ENCODE results near the gene FGD6.

Gene FGD6

DNA sequence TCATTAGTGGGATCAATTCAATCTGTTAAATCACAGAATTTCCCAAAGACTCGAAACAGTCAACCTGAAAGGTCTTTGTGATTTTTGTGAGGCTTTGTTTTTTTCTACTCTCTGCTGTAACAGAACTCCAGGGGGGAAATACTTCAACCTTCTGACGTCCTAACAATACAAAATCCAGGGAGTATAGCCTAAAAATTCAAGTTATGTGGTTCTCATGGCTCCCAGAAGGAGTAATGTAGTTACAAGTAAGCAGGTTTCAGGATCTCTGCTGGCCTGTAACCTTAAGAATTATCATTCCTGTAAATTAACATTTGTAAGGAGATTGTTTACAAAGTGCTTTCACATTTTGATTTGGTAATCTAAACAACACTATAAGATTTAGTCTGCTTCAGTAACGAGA is 40.3 kb upstream of the FGD6 start:
- H3K4ac ChIP-seq (ENCODE audit: low read length): no peak overlapping the region
- no peaks in the 10 kb centered on the region for H3K4me1 ChIP-seq (ENCODE audit: control insufficient read depth in 2 of 2, insufficient read depth in 1 of 2, low read depth in 1 of 2, low read length in 2 of 2)
- no peak overlapping the region for H3K14ac ChIP-seq (ENCODE audit: low read length)
- no peak for DNase-seq (ENCODE audit: low spot score)
- H4K8ac ChIP-seq (ENCODE audit: low read depth, low read length): no peak overlapping the region
- H2BK5ac ChIP-seq (ENCODE audit: low read length): no peak overlapping the region
- H3K9me3 ChIP-seq (replicated peaks in 1 of 2; ENCODE audit: control insufficient read depth in 2 of 2, insufficient read depth in 1 of 2, low read depth in 1 of 2, low read length in 2 of 2): no peaks in the 10 kb centered on the region
- H2AFZ ChIP-seq (ENCODE audit: low read length): no peak overlapping the region
- no peak overlapping the region for H4K91ac ChIP-seq (ENCODE audit: low read depth, low read length, poor library complexity)
- no peak overlapping the region for H2AK5ac ChIP-seq (ENCODE audit: low read depth, low read length)
- WGBS, 2 donors (ENCODE audit: extremely low coverage in 2 of 2, insufficient read length in 2 of 2, insufficient replicate concordance in 1 of 2): no CpG with 5 or more reads among the region's 3 CpGs
- H3K27ac ChIP-seq (replicated peaks; ENCODE audit: low read length): no peak overlapping the region
- H3K36me3 ChIP-seq (replicated peaks in 1 of 2; ENCODE audit: control insufficient read depth in 2 of 2, insufficient read depth in 2 of 2, low read length in 2 of 2): peaks cover 2 to 99% of the 10 kb centered on the region in 2 donors
- no peak overlapping the region for H3K23ac ChIP-seq (ENCODE audit: low read depth, low read length, poor library complexity)
- H3K18ac ChIP-seq (ENCODE audit: low read length): no peak overlapping the region
- no peak overlapping the region for H2BK15ac ChIP-seq (ENCODE audit: low read length)
- no peak overlapping the region for H3K4me3 ChIP-seq (ENCODE audit: low read length in 2 of 2)
- H3K9ac ChIP-seq (ENCODE audit: low read depth, low read length, poor library complexity): no peak overlapping the region
- no peak overlapping the region for H2BK120ac ChIP-seq (ENCODE audit: low read depth, low read length)
- no peaks in the 10 kb centered on the region for H3K79me1 ChIP-seq (ENCODE audit: low read depth, low read length)
- no peak overlapping the region for H3K4me2 ChIP-seq (ENCODE audit: insufficient read depth, low read length, poor library complexity, severe bottlenecking)
- no peak overlapping the region for H2BK12ac ChIP-seq (ENCODE audit: low read length)
- no peaks in the 10 kb centered on the region for H3K27me3 ChIP-seq (ENCODE audit: control insufficient read depth in 3 of 3, insufficient read depth in 3 of 3, low read depth in 1 of 3, low read length in 3 of 3)

DNA sequence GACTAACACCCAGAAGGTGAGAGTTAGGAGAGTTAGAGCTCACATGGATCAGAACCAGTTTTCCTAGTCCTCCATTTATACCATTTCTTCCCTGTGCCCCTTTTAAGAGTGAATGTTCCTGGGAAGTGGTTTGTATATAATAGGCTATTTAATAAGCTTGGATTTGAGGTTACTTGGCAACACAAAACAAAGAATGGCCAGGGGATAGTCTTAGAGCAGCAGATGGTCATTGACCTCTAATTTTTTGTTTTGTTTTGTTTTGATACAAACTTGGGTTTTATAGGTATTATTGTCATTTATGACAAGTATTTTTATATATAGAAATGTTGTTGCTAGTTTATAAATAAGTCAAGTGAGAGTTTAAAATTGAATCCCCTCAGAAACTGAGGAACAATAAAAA is 36.1 kb upstream of the FGD6 start:
- no peak overlapping the region for H2BK120ac ChIP-seq (ENCODE audit: low read depth, low read length)
- no peak overlapping the region for H3K9ac ChIP-seq (ENCODE audit: low read depth, low read length, poor library complexity)
- H3K14ac ChIP-seq (ENCODE audit: low read length): no peak overlapping the region
- H3K18ac ChIP-seq (ENCODE audit: low read length): no peak overlapping the region
- H3K9me3 ChIP-seq (replicated peaks in 1 of 2; ENCODE audit: control insufficient read depth in 2 of 2, insufficient read depth in 1 of 2, low read depth in 1 of 2, low read length in 2 of 2): no peaks in the 10 kb centered on the region
- H2BK15ac ChIP-seq (ENCODE audit: low read length): no peak overlapping the region
- no peak overlapping the region for H2AK5ac ChIP-seq (ENCODE audit: low read depth, low read length)
- peaks cover 0 to 4% of the 10 kb centered on the region in 2 donors for H3K4me1 ChIP-seq (ENCODE audit: control insufficient read depth in 2 of 2, insufficient read depth in 1 of 2, low read depth in 1 of 2, low read length in 2 of 2)
- no peak overlapping the region for H3K4me3 ChIP-seq (ENCODE audit: low read length in 2 of 2)
- no peak overlapping the region for H4K91ac ChIP-seq (ENCODE audit: low read depth, low read length, poor library complexity)
- H3K4me2 ChIP-seq (ENCODE audit: insufficient read depth, low read length, poor library complexity, severe bottlenecking): no peak overlapping the region
- no peak for DNase-seq (ENCODE audit: low spot score)
- H2AFZ ChIP-seq (ENCODE audit: low read length): no peak overlapping the region
- no peak overlapping the region for H3K27ac ChIP-seq (replicated peaks; ENCODE audit: low read length)
- no peak overlapping the region for H2BK5ac ChIP-seq (ENCODE audit: low read length)
- no peak overlapping the region for H4K8ac ChIP-seq (ENCODE audit: low read depth, low read length)
- H2BK12ac ChIP-seq (ENCODE audit: low read length): no peak overlapping the region
- H3K79me1 ChIP-seq (ENCODE audit: low read depth, low read length): no peaks in the 10 kb centered on the region
- no peak overlapping the region for H3K4ac ChIP-seq (ENCODE audit: low read length)
- peaks cover 2 to 68% of the 10 kb centered on the region in 2 donors for H3K36me3 ChIP-seq (replicated peaks in 1 of 2; ENCODE audit: control insufficient read depth in 2 of 2, insufficient read depth in 2 of 2, low read length in 2 of 2)
- H3K23ac ChIP-seq (ENCODE audit: low read depth, low read length, poor library complexity): no peak overlapping the region
- H3K27me3 ChIP-seq (ENCODE audit: control insufficient read depth in 3 of 3, insufficient read depth in 3 of 3, low read depth in 1 of 3, low read length in 3 of 3): no peaks in the 10 kb centered on the region

DNA sequence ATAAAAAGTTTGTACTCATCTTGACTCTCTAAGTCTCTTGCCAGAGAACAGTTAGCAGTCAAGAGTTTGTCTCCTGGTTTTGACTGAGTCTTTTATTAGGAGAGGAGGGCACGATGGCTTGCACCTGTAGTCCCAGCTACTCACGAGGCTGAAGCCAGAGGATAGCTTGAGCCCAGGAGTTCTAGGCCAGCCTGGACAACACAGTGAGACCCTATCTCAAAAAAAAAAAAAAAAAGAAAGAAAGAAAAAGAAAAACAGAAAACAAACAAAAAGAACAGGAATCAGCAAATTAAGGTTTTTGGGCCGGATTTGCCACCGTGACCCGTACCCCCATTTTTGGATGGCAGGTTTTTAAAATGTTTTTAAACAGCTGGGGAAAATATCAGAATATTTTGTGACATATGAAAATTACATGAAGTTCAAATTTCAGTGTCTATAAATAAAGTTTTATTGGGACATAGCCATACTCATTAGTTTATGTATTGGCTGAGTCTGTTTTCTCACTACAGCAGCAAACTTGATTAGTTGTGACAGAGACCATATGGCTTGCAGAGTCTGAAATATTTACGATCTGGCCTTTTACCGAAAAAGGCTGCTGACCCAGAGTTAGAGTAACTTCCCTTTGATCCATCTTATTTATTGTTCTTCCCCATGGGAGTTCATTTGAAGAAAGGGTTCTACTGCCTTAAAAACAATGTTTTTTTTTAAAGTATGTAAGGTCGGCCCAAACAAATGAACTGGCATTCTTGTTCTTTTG is 31.5 kb upstream of the FGD6 start:
- DNase-seq (ENCODE audit: low spot score): no peak
- Histone ChIP-seq H3K9me3 (replicated peaks in 1 of 2; ENCODE audit: control insufficient read depth in 2 of 2, insufficient read depth in 1 of 2, low read depth in 1 of 2, low read length in 2 of 2) (no peaks in the 10 kb centered on the region), H4K8ac (ENCODE audit: low read depth, low read length) (no peak overlapping the region), H3K27me3 (ENCODE audit: control insufficient read depth in 3 of 3, insufficient read depth in 3 of 3, low read depth in 1 of 3, low read length in 3 of 3) (no peaks in the 10 kb centered on the region), H3K79me1 (ENCODE audit: low read depth, low read length) (no peaks in the 10 kb centered on the region), H2AK5ac (ENCODE audit: low read depth, low read length) (no peak overlapping the region), H3K27ac (replicated peaks; ENCODE audit: low read length) (no peak overlapping the region), H3K9ac (ENCODE audit: low read depth, low read length, poor library complexity) (no peak overlapping the region), H3K4ac (ENCODE audit: low read length) (no peak overlapping the region), H2BK120ac (ENCODE audit: low read depth, low read length) (no peak overlapping the region), H3K18ac (ENCODE audit: low read length) (no peak overlapping the region), H3K23ac (ENCODE audit: low read depth, low read length, poor library complexity) (no peak overlapping the region), H2BK15ac (ENCODE audit: low read length) (no peak overlapping the region), H4K91ac (ENCODE audit: low read depth, low read length, poor library complexity) (no peak overlapping the region), H3K14ac (ENCODE audit: low read length) (no peak overlapping the region), H2BK5ac (ENCODE audit: low read length) (no peak overlapping the region), H3K4me2 (ENCODE audit: insufficient read depth, low read length, poor library complexity, severe bottlenecking) (no peak overlapping the region), H2AFZ (ENCODE audit: low read length) (no peak overlapping the region), H3K36me3 (replicated peaks in 1 of 2; ENCODE audit: control insufficient read depth in 2 of 2, insufficient read depth in 2 of 2, low read length in 2 of 2) (peaks cover under 1 to 39% of the 10 kb centered on the region in 2 donors), H3K4me1 (ENCODE audit: control insufficient read depth in 2 of 2, insufficient read depth in 1 of 2, low read depth in 1 of 2, low read length in 2 of 2) (peaks cover 0 to 4% of the 10 kb centered on the region in 2 donors), H3K4me3 (ENCODE audit: low read length in 2 of 2) (no peak overlapping the region), H2BK12ac (ENCODE audit: low read length) (no peak overlapping the region)
- no CpG with 5 or more reads among the region's 8 CpGs for WGBS, 2 donors (ENCODE audit: extremely low coverage in 2 of 2, insufficient read length in 2 of 2, insufficient replicate concordance in 1 of 2)

DNA sequence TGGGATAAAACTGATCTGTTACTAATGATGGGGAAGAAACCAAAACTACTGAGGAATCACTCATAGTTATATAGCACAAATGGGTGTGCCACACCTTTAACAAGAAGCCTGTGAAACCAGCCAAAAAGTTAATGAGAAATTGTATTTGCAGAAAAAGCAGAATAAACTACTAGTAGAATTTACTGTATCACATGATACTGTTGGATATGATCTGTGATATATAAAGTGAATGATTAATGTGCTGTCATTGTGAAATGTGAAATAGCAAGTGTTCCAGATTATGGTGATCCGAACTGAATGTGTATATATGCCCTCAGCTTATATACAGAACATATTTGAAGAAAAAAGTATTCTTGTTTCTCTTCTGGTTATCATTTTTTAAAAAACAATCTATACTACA is 30.8 kb upstream of the FGD6 start:
- no CpG with 5 or more reads among the region's 1 CpG for WGBS, 2 donors (ENCODE audit: extremely low coverage in 2 of 2, insufficient read length in 2 of 2, insufficient replicate concordance in 1 of 2)
- Histone ChIP-seq H3K23ac (ENCODE audit: low read depth, low read length, poor library complexity) (no peak overlapping the region), H2AFZ (ENCODE audit: low read length) (no peak overlapping the region), H4K8ac (ENCODE audit: low read depth, low read length) (no peak overlapping the region), H2AK5ac (ENCODE audit: low read depth, low read length) (no peak overlapping the region), H3K27ac (replicated peaks; ENCODE audit: low read length) (no peak overlapping the region), H2BK120ac (ENCODE audit: low read depth, low read length) (no peak overlapping the region), H3K4me3 (ENCODE audit: low read length in 2 of 2) (no peak overlapping the region), H3K4ac (ENCODE audit: low read length) (no peak overlapping the region), H2BK5ac (ENCODE audit: low read length) (no peak overlapping the region), H3K36me3 (replicated peaks in 1 of 2; ENCODE audit: control insufficient read depth in 2 of 2, insufficient read depth in 2 of 2, low read length in 2 of 2) (peaks cover 3 to 39% of the 10 kb centered on the region in 2 donors), H3K14ac (ENCODE audit: low read length) (no peak overlapping the region), H3K18ac (ENCODE audit: low read length) (no peak overlapping the region), H4K91ac (ENCODE audit: low read depth, low read length, poor library complexity) (no peak overlapping the region), H2BK12ac (ENCODE audit: low read length) (no peak overlapping the region), H3K4me1 (ENCODE audit: control insufficient read depth in 2 of 2, insufficient read depth in 1 of 2, low read depth in 1 of 2, low read length in 2 of 2) (peaks cover 0 to 4% of the 10 kb centered on the region in 2 donors), H3K9ac (ENCODE audit: low read depth, low read length, poor library complexity) (no peak overlapping the region), H3K4me2 (ENCODE audit: insufficient read depth, low read length, poor library complexity, severe bottlenecking) (no peak overlapping the region), H3K27me3 (ENCODE audit: control insufficient read depth in 3 of 3, insufficient read depth in 3 of 3, low read depth in 1 of 3, low read length in 3 of 3) (no peaks in the 10 kb centered on the region), H3K9me3 (replicated peaks in 1 of 2; ENCODE audit: control insufficient read depth in 2 of 2, insufficient read depth in 1 of 2, low read depth in 1 of 2, low read length in 2 of 2) (peaks cover 0 to 3% of the 10 kb centered on the region in 2 donors), H3K79me1 (ENCODE audit: low read depth, low read length) (no peaks in the 10 kb centered on the region), H2BK15ac (ENCODE audit: low read length) (no peak overlapping the region)
- DNase-seq (ENCODE audit: low spot score): no peak

Data from neuronal stem cell (in vitro differentiated cells).